SW 1271 (cell line): ENCODE results near the gene URI1.

Experiments used
- DNase-seq, 2 experiments: peaks; one replicate each; lab custom pipeline; 2025; lab: John Stamatoyannopoulos, UW

Gene URI1

DNA sequence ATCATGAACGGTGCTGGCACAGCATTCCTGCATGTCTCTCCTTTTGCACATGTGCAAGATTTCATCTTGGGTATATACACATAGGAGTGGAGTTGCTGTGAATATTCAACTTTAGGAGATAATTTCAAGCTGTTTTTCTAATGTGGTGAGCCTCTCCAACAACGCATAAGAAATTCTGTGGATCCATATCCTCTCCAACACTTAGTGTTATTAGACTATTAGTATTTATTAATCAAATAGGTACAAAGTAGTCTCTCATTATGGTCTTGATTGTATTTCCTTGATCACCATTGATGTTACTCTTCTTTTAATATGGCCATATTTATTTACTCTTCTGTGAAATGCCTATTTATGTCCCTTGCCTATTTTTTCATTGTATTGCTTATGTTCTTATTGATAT is 114.5 kb downstream of the URI1 start:
- no peak for DNase-seq

DNA sequence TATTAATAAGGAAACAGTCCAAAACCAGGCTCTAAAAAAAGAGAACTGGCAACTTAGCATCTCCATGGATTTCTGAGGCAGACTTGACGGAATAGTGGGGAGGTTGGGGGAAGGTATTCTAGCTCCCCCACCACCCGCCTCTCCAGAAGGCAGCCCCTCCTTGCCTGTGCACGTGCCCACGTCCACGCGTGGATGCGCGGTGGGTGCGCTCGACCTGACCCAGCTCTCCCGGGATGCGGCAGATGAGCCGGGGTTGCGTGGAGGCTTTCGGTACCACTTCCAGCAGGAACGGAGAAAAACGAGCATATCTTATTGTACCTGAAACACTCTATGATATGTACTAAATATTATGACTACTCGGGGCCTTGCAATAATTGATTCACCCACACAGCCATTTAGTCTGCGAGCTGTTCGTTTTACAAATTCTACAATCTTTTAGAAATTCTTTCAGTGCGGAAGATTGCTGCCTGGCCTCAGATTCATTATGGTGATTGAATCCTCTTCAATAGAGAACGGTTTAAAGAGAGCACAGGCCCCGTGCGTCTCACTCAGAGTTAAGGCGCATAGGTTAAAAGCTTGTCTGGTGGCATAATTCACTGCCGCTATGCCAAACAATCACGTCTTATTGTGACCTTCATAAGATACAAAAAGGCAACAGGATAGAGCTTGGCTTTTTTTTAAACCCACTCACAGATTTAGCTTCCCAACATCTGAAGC is 117.9 kb downstream of the URI1 start:
- DNase-seq = no peak

DNA sequence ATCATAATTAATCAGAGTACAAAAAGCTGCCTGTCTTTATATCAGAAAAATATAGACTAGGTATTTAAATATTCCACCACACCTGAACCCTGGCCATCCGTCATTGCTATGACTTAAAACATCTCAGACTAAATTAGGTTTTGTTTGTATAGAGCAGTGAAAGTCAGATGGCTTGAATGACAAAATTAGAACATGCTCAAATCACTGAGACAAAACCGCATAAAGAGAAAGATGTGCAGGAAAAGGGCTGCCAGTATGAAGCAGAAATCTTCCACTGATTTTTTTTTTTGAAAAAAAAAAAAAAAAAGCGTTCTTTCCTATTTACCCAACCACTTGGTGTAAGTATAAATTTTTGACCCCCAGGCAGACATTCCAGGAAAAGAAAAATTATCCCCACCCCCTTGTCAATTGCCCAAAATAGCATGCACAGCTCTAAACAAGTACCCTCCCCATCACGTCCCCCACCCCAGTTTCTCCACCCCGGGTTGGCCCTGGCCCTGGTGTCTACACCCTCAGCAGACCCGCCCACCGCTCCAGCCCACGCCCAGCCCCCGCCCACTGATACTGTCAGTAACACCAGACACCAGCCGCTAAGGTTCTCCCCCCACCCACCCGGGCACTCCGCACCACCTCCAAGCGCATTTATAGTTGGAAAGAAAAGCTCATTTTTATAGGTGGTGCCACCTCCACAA is 118.6 kb downstream of the URI1 start:
- no peak for DNase-seq

DNA sequence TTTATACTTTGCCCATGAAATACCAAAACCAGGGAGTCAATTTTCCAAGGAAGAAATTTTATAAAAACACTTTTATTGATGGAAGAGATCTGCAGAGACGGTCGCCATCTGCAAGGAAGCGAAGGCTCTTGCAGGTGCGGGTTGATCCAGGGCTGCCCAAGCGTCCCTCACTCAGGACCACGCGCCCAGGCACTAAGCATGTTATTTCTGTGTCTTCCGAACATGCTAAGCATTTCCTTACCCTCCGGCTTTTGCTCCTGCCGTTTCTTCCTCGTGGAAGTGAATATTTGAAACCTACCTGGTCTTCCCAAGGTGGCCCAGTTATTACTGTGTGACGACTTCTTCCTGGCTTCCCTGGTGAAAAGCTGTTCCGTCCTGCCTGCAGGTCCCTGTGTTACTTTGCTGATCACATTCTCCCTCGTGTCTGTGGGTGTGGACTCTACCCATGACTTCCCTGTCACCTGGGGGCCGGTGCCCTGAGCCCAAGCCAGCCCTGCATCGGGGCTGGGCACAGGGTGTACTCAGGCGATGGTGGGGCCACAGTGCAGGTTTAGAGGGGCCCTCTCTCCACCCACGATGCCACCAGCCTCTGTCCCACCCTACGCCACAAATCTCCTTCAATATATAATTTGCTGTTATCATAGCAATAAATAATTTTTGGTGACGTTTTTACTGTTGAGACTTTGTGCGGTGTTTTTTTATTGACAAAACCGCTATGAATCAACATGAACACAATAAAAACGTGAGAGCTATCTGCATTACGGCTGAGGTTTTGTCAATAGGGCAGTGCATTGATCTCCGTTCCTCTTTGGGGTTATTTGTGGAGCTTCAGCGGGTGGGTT is 119.4 kb downstream of the URI1 start:
- no peak for DNase-seq

DNA sequence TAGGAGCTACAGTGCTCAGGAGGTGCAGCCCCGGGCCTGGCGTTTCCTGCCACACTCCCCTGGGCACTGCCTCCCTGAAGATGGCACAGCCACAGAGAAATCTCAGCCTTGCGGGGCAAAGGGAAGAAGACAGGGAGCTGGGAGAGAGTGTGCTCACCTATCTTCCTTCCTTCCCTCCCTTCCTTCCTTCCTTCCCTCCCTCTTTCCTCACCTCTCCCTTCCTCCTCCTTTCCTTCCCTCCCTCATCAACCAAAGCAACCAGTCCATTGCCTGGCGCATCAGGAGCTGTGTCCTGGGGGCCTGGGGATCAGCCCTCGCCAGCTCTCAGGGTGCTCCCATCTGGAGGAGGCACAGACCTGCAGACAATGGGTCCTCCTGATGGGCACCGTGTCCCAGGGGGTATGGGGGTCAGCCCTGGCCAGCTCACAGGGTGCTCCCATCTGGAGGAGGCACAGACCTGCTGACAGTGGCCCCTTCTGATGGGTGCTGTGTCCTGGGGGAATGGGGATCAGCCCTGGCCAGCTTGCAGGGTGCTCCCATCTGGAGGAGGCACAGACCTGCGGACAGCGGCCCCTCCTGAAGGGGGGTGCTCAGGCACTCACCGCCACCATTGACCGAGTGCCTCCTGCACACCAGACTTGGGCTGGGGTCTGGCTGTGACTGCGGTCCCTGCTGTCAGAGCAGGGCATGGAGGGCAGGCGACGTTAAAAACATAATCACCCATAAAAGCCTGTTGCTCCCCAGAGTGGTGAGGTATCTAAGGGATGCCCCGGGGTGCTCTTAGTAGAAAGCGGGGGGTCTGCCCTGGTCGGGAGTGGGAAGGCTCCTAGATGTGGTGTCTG is 120.2 kb downstream of the URI1 start:
- DNase-seq = no peak

DNA sequence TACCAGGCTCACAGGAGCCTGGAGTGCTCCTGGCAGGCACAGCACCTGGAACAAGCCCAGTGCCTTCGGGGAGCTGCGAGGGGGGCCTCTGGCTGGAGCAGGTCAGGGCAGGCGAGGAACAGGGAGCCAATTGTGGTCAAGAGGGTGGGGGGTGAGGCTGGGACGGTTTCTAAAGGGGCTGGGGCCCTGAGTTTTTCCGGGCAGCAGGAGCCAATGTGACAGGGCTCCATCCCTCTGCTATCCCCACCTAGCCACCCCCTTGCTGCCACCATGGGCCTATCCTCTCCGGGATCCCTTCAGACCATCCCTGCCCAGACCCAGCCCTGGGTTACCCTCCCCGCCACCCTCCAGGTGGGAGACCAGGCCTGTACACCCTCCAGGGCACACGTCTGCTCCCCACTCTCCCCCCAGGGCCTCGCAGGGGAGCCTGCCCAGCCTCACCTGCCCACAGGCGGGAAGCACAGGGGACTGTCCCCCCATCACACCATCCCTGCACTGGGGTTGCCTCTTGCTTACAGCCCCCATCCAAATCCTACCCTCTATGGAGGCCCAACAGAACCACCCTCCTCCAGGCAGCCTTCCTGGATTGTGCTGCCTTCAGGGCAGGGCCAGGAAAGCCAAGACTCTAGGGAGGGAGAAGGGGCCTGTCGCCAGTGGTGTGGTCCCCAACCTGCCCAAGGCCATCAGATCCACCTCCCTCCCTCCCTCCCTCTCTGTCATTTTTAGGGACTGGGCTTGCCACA is 121.0 kb downstream of the URI1 start:
- no peak for DNase-seq

DNA sequence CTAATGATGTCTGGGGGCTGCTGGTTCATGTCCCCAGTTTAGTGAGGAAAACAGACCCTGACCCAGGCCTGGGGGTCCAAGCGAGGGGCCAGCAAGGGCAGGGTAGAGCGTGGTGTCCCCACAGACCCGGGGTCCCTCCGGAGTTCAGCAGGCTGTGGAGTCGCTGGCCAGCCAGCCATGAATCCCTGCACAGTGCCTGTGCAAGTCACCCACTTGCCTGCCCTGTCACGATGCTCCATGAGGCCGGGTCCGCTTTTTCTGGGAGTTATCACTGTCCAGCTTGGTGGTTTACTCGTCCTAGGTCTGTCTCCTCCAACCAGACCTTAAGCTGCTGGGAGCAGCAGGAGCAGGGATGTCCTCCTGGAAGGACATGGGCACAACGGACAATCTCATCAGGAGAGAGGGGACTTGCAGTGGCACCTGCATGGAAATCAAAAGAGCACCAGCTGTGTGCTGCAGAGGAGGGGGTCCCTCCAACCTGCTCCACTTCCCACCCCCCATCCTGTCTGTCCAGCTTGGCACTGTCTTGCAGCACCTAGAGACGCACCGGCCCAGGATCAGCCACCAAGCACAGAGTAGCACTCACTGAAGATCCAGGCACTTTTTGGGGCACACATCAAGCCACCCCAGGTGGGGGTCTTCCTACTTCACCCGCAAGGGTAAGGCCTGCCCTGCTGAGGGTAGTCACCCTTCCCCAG is 121.8 kb downstream of the URI1 start:
- DNase-seq = no peak

DNA sequence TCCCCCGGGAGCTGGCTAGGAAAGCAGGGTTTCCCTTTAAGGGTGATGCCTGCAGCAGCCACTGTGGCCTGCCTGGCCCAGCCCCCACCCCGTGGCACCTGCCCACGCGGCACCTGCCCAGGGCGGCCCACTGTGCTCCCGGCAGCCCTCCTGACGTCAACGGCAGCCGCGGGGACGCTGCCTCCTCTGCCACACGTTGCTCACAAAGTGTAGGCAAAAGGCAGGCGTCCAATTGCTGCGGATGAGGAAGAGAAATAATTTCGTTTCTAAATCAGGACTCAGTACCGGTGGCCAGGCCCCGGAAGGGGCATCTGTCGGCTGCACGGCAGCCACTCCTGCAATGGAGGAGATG is 122.3 kb downstream of the URI1 start:
- no peak for DNase-seq

DNA sequence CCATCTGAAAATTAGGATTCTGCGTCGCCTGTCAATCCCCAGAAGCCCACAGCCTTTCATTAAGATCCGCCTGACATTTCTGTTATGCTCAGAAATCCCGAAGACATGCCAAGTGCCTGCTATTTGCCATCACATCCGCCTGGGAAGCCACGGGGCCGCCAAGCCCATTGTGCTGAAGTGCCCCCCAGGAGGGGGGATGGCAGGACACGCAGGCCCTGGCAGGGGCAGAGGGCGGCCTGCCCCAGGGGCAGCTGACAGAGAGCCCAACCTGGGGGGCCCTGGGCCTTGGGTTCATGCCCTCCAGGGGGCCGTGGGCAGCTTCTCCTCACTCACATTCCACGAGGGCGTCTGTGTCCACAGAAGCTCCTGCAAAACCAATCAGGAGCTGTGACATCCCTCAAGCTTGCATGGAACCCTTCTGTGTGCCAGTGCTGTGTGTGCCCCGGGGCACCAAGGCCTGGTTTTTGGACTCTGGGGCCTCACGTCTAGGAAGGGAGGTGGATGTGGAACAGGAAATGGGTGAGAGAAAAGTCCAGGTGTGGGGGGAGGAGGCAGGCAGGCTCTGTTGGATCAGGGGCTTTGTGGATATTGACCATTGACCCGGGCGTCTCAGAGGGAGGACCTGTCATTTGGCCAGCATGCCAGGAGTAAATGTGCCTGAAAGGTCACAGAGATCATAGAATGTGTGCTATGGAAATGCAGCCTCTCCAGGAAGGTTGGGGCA is 122.9 kb downstream of the URI1 start:
- no peak for DNase-seq

DNA sequence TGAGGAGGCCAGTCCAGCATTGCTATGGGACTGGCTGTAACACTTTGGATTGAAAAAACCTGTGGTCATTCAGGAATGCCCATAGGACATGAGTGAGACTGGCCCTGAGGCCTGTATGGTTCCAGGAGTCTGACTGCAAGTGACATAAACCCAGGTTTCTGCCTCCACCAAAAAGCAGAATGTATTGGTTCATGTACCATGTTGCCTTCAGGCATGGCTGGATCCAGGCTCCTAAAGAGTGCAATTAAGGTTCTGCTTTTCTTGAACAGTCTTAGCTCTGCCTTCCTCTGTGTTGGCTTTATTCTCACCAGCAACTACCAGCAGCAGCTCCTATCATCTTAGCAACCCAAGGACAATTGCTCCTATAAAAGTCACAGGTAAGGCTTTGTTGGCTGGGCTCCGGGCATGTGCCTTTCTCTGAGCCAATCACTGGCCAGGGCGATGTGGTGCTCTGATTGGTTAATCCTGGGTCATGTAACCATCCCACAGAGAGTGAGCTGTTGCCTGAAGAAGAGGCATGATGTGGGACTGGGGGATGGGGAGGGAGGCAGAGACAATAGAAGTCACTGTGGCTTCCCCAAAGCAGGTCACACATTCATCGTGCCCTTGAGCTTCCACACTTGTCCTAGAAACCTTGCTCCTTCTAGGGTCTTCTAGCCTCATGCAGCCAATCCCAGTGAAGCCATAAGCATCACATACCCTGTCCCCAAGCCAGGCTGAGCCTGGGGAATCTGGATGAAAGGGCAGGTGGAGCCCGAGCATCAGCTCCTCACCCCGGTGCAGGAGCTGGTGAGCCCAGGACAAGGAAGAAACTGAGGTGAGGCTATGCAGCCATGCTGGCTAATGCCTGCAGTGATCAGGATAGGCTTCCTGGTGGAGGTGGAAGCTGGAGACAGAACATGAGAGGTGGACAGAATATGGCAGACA is 123.9 kb downstream of the URI1 start:
- DNase-seq = no peak
